Measurements from ENCODE around the gene MACROD1. TPM values are rescaled to one million over a fixed set of nuclear protein-coding genes. Genes with fewer than 3 reads are reported as not detected.

MACROD1 gene
- total and polyA plus RNA-seq, 2 experiments from 2014 or later: 21.2 to 403 TPM

- 76 to 86% methylated on average over 22 to 23 of the region's 23 CpGs for WGBS, 2 experiments (ENCODE audit: low coverage in 1 of 2, low lambda C conversion rate in 2 of 2, missing lambda C conversion rate in 2 of 2)
- H3K9ac ChIP-seq: no peak overlapping the region
- H3K4me3 ChIP-seq: no peak overlapping the region
- no peaks in the 10 kb centered on the region for H3K9me3 ChIP-seq (ENCODE audit: low read depth)
- no peaks in the 10 kb centered on the region for H3K4me1 ChIP-seq (ENCODE audit: insufficient read depth)
- in situ Hi-C loops (cut with MboI): no loop called here
- H3K27ac ChIP-seq: no peak overlapping the region
- H3K27me3 ChIP-seq (replicated peaks; ENCODE audit: insufficient read depth): no peaks in the 10 kb centered on the region
- no peak for DNase-seq
- no peaks in the 10 kb centered on the region for H3K9me2 ChIP-seq (ENCODE audit: insufficient read depth)
- no peaks in the 10 kb centered on the region for H4K20me1 ChIP-seq (ENCODE audit: insufficient read depth)
- H3K4me2 ChIP-seq (ENCODE audit: unreplicated experiment): no peak overlapping the region
- no peaks in the 10 kb centered on the region for H3K36me3 ChIP-seq (ENCODE audit: low read depth)
- H2AFZ ChIP-seq: no peak overlapping the region
- no peaks in the 10 kb centered on the region for H3F3A ChIP-seq (ENCODE audit: insufficient read depth)
- no peaks in the 10 kb centered on the region for H3K79me2 ChIP-seq (ENCODE audit: insufficient read depth)
- TF ChIP-seq EZH2phosphoT487 (IDR thresholded peaks at IDR 0.05; ENCODE audit: insufficient read depth, low read depth) (no peak), EZH2 (IDR thresholded peaks at IDR 0.05; ENCODE audit: insufficient read depth, poor library complexity, severe bottlenecking) (no peak)
Observed at GRCh38 chr11:64069401-64070313, 96.3 kb downstream of the MACROD1 start.

- H3K4me3 ChIP-seq: no peak overlapping the region
- no peak overlapping the region for H3K4me2 ChIP-seq (ENCODE audit: unreplicated experiment)
- WGBS, 2 experiments (ENCODE audit: low coverage in 1 of 2, low lambda C conversion rate in 2 of 2, missing lambda C conversion rate in 2 of 2): 91% methylated on average over 12 to 16 of the region's 20 CpGs
- H3K9me2 ChIP-seq (ENCODE audit: insufficient read depth): no peaks in the 10 kb centered on the region
- H3K27ac ChIP-seq: no peak overlapping the region
- H3K79me2 ChIP-seq (ENCODE audit: insufficient read depth): no peaks in the 10 kb centered on the region
- no peak overlapping the region for H2AFZ ChIP-seq
- H3K9ac ChIP-seq: no peak overlapping the region
- H3K36me3 ChIP-seq (ENCODE audit: low read depth): no peaks in the 10 kb centered on the region
- DNase-seq: no peak
- in situ Hi-C loops (cut with MboI): no loop called here
- no peaks in the 10 kb centered on the region for H3K4me1 ChIP-seq (ENCODE audit: insufficient read depth)
- H4K20me1 ChIP-seq (ENCODE audit: insufficient read depth): no peaks in the 10 kb centered on the region
- no peaks in the 10 kb centered on the region for H3F3A ChIP-seq (ENCODE audit: insufficient read depth)
- no peaks in the 10 kb centered on the region for H3K27me3 ChIP-seq (replicated peaks; ENCODE audit: insufficient read depth)
- no peak for TF ChIP-seq EZH2phosphoT487 (IDR thresholded peaks at IDR 0.05; ENCODE audit: insufficient read depth, low read depth)
- no peak for TF ChIP-seq EZH2 (IDR thresholded peaks at IDR 0.05; ENCODE audit: insufficient read depth, poor library complexity, severe bottlenecking)
- H3K9me3 ChIP-seq (ENCODE audit: low read depth): no peaks in the 10 kb centered on the region
Observed at GRCh38 chr11:64068705-64069400, 97.1 kb downstream of the MACROD1 start.

GRCh38 chr11:64067230-64067993, 98.5 kb downstream of the MACROD1 start:
- Histone ChIP-seq H4K20me1 (ENCODE audit: insufficient read depth) (no peaks in the 10 kb centered on the region), H3K27ac (no peak overlapping the region), H3K9me3 (ENCODE audit: low read depth) (no peaks in the 10 kb centered on the region), H3F3A (ENCODE audit: insufficient read depth) (no peaks in the 10 kb centered on the region), H3K4me2 (ENCODE audit: unreplicated experiment) (no peak overlapping the region), H3K27me3 (replicated peaks; ENCODE audit: insufficient read depth) (no peaks in the 10 kb centered on the region), H3K4me3 (no peak overlapping the region), H3K36me3 (ENCODE audit: low read depth) (no peaks in the 10 kb centered on the region), H3K79me2 (ENCODE audit: insufficient read depth) (no peaks in the 10 kb centered on the region), H3K4me1 (ENCODE audit: insufficient read depth) (no peaks in the 10 kb centered on the region), H3K9ac (no peak overlapping the region), H3K9me2 (ENCODE audit: insufficient read depth) (no peaks in the 10 kb centered on the region), H2AFZ (no peak overlapping the region)
- in situ Hi-C loops (cut with MboI): no loop called here
- WGBS, 2 experiments (ENCODE audit: low coverage in 1 of 2, low lambda C conversion rate in 2 of 2, missing lambda C conversion rate in 2 of 2): 77 to 79% methylated on average over 26 of the region's 26 CpGs
- DNase-seq: no peak
- TF ChIP-seq EZH2 (IDR thresholded peaks at IDR 0.05; ENCODE audit: insufficient read depth, poor library complexity, severe bottlenecking) (no peak), EZH2phosphoT487 (IDR thresholded peaks at IDR 0.05; ENCODE audit: insufficient read depth, low read depth) (no peak)

- no peaks in the 10 kb centered on the region for H4K20me1 ChIP-seq (ENCODE audit: insufficient read depth)
- no peak for TF ChIP-seq EZH2phosphoT487 (IDR thresholded peaks at IDR 0.05; ENCODE audit: insufficient read depth, low read depth)
- H3K4me2 ChIP-seq (ENCODE audit: unreplicated experiment): no peak overlapping the region
- no peak overlapping the region for H3K27ac ChIP-seq
- no peaks in the 10 kb centered on the region for H3K27me3 ChIP-seq (replicated peaks; ENCODE audit: insufficient read depth)
- H3F3A ChIP-seq (ENCODE audit: insufficient read depth): no peaks in the 10 kb centered on the region
- H3K36me3 ChIP-seq (ENCODE audit: low read depth): no peaks in the 10 kb centered on the region
- H3K79me2 ChIP-seq (ENCODE audit: insufficient read depth): no peaks in the 10 kb centered on the region
- H3K9ac ChIP-seq: no peak overlapping the region
- in situ Hi-C loops (cut with MboI): no loop called here
- H3K4me3 ChIP-seq: no peak overlapping the region
- H3K4me1 ChIP-seq (ENCODE audit: insufficient read depth): no peaks in the 10 kb centered on the region
- no peaks in the 10 kb centered on the region for H3K9me2 ChIP-seq (ENCODE audit: insufficient read depth)
- no peak overlapping the region for H2AFZ ChIP-seq
- no peak for DNase-seq
- 90 to 96% methylated on average over 6 to 10 of the region's 10 CpGs for WGBS, 2 experiments (ENCODE audit: low coverage in 1 of 2, low lambda C conversion rate in 2 of 2, missing lambda C conversion rate in 2 of 2)
- no peaks in the 10 kb centered on the region for H3K9me3 ChIP-seq (ENCODE audit: low read depth)
Observed at GRCh38 chr11:64065712-64066111, 100.2 kb downstream of the MACROD1 start.

All from GM23248 (cell line).